PC-3 (cell line): ENCODE data around the gene KIFAP3. TPM values are rescaled to one million over a fixed set of nuclear protein-coding genes. Genes with fewer than 3 reads are reported as not detected.

ENCODE experiments used
- ATAC-seq: fragments of 200-7000 bp; cut with Tn5 transposase; 2 replicates; pipeline ENCODE4 v1.9.1; 2020; ENCODE audit warnings: mild to moderate bottlenecking, moderate library complexity
- BruUV-seq: library from RNA; stranded (reverse); fragments of 400-500 nt; replicated peaks from 2 replicates; lab custom pipeline; 2021; lab: Mats Ljungman, UMichigan
- CTCF ChIA-PET: fragments of 300-600 bp; sonication (Branson Sonifier 250); formaldehyde crosslinking; loops from one replicate; lab custom pipeline; 2022; ENCODE audit warnings: antibody characterized with exemption; lab: Charles Lee
- POLR2A ChIA-PET: fragments of 300-600 bp; sonication (Branson Sonifier 250); formaldehyde crosslinking; loops from one replicate; lab custom pipeline; 2022; ENCODE audit warnings: antibody characterized with exemption; ENCODE audit not compliant: unreplicated experiment; lab: Charles Lee
- DNase-seq: peaks from one replicate; pipeline ENCODE4 v3.0.0-alpha.2; 2015
- H2AFZ ChIP-seq: fragments of 300-600 bp; sonication (generic); 2 replicates; pipeline ENCODE4 v1.6.0; 2016; ENCODE audit warnings: antibody characterized with exemption, low read length
- H3F3A ChIP-seq: fragments of 300-600 bp; sonication (generic); one replicate; pipeline ENCODE4 v1.6.0; 2017; ENCODE audit warnings: antibody characterized with exemption, low read length, control low read depth, mild to moderate bottlenecking; ENCODE audit not compliant: unreplicated experiment
- H3K27ac ChIP-seq: fragments of 300-600 bp; sonication (generic); 2 replicates; pipeline ENCODE4 v1.5.1; 2016; ENCODE audit warnings: mild to moderate bottlenecking, low read length
- H3K27me3 ChIP-seq: fragments of 300-600 bp; sonication (generic); 2 replicates; pipeline ENCODE4 v1.6.1; 2016; ENCODE audit warnings: low read length, mixed read lengths
- H3K36me3 ChIP-seq: fragments of 300-600 bp; sonication (generic); 2 replicates; pipeline ENCODE4 v1.6.1; 2016; ENCODE audit warnings: low read depth, mixed run types, low read length, mixed read lengths
- H3K4me1 ChIP-seq: fragments of 300-600 bp; sonication (generic); 2 replicates; pipeline ENCODE4 v1.5.1; 2016; ENCODE audit warnings: low read length; ENCODE audit not compliant: insufficient read depth
- H3K4me2 ChIP-seq: fragments of 300-600 bp; sonication (generic); 2 replicates; pipeline ENCODE4 v1.6.0; 2016; ENCODE audit warnings: low read length
- H3K4me3 ChIP-seq: fragments of 300-600 bp; sonication (generic); 2 replicates; pipeline ENCODE4 v1.5.1; 2016; ENCODE audit warnings: mild to moderate bottlenecking, low read length, mixed read lengths
- H3K79me2 ChIP-seq: fragments of 300-600 bp; sonication (generic); 2 replicates; pipeline ENCODE4 v1.6.1; 2017; ENCODE audit warnings: low read length, mixed read lengths
- H3K9ac ChIP-seq: fragments of 300-600 bp; sonication (generic); 2 replicates; pipeline ENCODE4 v1.6.0; 2016; ENCODE audit warnings: mild to moderate bottlenecking, low read length
- H3K9me2 ChIP-seq: fragments of 300-600 bp; sonication (generic); replicated peaks from 2 replicates; pipeline ENCODE4 v1.6.1; 2016; ENCODE audit warnings: mixed run types, low read length, mixed read lengths
- H3K9me3 ChIP-seq: fragments of 300-600 bp; sonication (generic); 2 replicates; pipeline ENCODE4 v1.6.1; 2016; ENCODE audit warnings: low read length, mixed read lengths
- H4K20me1 ChIP-seq: fragments of 300-600 bp; sonication (generic); 2 replicates; pipeline ENCODE4 v1.6.1; 2016; ENCODE audit warnings: low read length, mixed read lengths
- EZH2 ChIP-seq: fragments of 300-600 bp; sonication (generic); IDR thresholded peaks from one replicate; pipeline ENCODE4 v1.6.1; 2017; ENCODE audit warnings: antibody characterized with exemption, mild to moderate bottlenecking, low read length; ENCODE audit not compliant: unreplicated experiment
- EZH2phosphoT487 ChIP-seq: fragments of 300-600 bp; sonication (generic); IDR thresholded peaks from 2 replicates; pipeline ENCODE4 v1.6.1; 2018; ENCODE audit warnings: mild to moderate bottlenecking, antibody characterized with exemption, low read length, borderline replicate concordance
- intact Hi-C: fragments of 100-400 bp; cut with micrococcal nuclease; formaldehyde crosslinking; loops from 2 replicates; pipeline ENCODE4 v1.9.0; 2023
- total RNA-seq: library from RNA; depleted of rRNA; stranded (reverse); fragments of >200 nt; gene quantifications from 2 replicates; pipeline ENCODE4 v1.2.3, GENCODE V29; 2014
- TF ChIP-seq, protein P1 (sequence below): fragments of 300-600 bp; sonication (generic); conservative IDR thresholded peaks from 2 replicates; pipeline ENCODE4 v1.5.1; 2017; ENCODE audit warnings: antibody characterized with exemption, low read depth, mild to moderate bottlenecking, low read length

Gene KIFAP3
- total RNA-seq, 1 experiment from 2014 or later, result 6.9 TPM

DNA sequence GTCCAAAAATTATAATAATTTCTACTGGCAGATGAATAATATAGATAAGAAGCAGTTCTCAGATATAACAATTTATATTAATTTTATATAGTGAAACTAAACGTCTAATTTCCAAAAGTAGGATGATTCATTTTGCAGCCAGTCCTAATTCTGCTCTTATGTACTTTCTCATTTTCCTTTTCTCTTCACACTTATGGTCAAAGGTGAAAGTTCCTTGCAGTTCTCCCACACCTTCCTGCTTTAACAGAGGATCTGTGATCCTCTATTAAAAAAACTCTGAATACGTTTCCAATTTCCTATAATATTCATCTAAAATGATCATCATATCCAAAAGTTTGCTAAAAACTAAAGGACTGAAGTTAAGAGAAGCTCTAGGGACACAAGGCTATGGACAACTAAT lies 78.5 kb downstream of the KIFAP3 start:
- Histone ChIP-seq H4K20me1 (no peaks in the 10 kb centered on the region), H3K9ac (no peak overlapping the region), H3K4me1 (peaks cover 18% of the 10 kb centered on the region), H3K27me3 (no peaks in the 10 kb centered on the region), H3K9me2 (no peaks in the 10 kb centered on the region), H3K4me3 (no peak overlapping the region), H3K27ac (no peak overlapping the region), H2AFZ (no peak overlapping the region), H3K79me2 (no peaks in the 10 kb centered on the region), H3K4me2 (no peak overlapping the region), H3K9me3 (no peaks in the 10 kb centered on the region), H3F3A (no peaks in the 10 kb centered on the region), H3K36me3 (no peaks in the 10 kb centered on the region)
- no peak for DNase-seq
- TF ChIP-seq, protein P1, sequence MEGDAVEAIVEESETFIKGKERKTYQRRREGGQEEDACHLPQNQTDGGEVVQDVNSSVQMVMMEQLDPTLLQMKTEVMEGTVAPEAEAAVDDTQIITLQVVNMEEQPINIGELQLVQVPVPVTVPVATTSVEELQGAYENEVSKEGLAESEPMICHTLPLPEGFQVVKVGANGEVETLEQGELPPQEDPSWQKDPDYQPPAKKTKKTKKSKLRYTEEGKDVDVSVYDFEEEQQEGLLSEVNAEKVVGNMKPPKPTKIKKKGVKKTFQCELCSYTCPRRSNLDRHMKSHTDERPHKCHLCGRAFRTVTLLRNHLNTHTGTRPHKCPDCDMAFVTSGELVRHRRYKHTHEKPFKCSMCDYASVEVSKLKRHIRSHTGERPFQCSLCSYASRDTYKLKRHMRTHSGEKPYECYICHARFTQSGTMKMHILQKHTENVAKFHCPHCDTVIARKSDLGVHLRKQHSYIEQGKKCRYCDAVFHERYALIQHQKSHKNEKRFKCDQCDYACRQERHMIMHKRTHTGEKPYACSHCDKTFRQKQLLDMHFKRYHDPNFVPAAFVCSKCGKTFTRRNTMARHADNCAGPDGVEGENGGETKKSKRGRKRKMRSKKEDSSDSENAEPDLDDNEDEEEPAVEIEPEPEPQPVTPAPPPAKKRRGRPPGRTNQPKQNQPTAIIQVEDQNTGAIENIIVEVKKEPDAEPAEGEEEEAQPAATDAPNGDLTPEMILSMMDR, result no peak
- no peak for TF ChIP-seq EZH2
- TF ChIP-seq EZH2phosphoT487, result no peak
- ChIA-PET POLR2A (no interaction called here), CTCF (no interaction called here)
- intact Hi-C loops, result no loop called here
- no TSS peak for BruUV-seq
- ATAC-seq, result no peak

DNA sequence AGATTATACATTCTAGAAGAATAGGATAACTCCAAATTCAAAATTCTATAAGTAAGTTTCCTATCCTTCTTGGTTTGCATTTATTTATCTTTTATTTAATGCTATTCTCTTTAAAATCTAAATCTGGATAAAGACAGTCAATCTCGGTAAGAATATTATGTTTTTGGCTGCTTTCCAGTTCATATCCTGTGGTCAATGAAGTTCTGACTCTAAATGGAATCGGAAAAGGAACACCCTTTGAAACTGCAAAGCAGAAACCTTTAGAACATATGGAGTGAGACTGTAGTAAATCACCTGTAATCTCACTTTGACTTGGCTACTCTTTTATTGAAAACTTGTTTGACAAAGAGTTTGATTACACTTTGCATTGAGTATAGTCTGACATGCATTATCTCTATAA lies 85.2 kb downstream of the KIFAP3 start:
- no TSS peak for BruUV-seq
- no peaks in the 10 kb centered on the region for H3K79me2 ChIP-seq
- no peaks in the 10 kb centered on the region for H4K20me1 ChIP-seq
- H3K4me1 ChIP-seq, result no peaks in the 10 kb centered on the region
- CTCF ChIA-PET, result no interaction called here
- no peak overlapping the region for H3K4me3 ChIP-seq
- intact Hi-C loops, result no loop called here
- H3K27ac ChIP-seq, result no peak overlapping the region
- no peaks in the 10 kb centered on the region for H3K9me3 ChIP-seq
- DNase-seq, result no peak
- no peaks in the 10 kb centered on the region for H3K27me3 ChIP-seq
- H3K36me3 ChIP-seq, result no peaks in the 10 kb centered on the region
- no peak overlapping the region for H2AFZ ChIP-seq
- H3K9me2 ChIP-seq, result no peaks in the 10 kb centered on the region
- TF ChIP-seq EZH2phosphoT487 (no peak), EZH2 (no peak)
- TF ChIP-seq, protein P1, result no peak
- H3F3A ChIP-seq, result no peaks in the 10 kb centered on the region
- H3K4me2 ChIP-seq, result no peak overlapping the region
- H3K9ac ChIP-seq, result no peak overlapping the region
- POLR2A ChIA-PET, result no interaction called here
- no peak for ATAC-seq

DNA sequence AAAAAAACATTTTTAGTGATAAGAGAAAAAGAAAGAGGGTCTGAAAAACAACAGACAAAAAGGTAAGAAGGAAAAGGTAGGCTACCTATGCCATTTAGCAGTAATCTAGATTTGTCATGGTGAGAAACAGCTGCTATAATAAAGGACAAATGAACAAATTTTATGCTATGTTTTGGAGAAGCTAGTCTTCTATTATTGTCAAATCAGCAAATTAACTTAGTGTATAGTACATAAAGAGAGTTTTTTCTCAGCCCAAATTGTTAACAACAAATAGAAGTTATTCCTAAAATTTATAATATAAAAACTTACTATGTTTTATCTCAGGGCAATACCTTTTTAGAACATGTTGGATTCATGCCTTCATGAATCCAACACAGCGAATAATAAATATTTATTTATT lies 88.7 kb downstream of the KIFAP3 start:
- Histone ChIP-seq H3K36me3 (no peaks in the 10 kb centered on the region), H3K27ac (no peak overlapping the region), H3K9ac (no peak overlapping the region), H3K9me2 (no peaks in the 10 kb centered on the region), H3K4me2 (no peak overlapping the region), H3K4me3 (no peak overlapping the region), H3K27me3 (no peaks in the 10 kb centered on the region), H3K79me2 (no peaks in the 10 kb centered on the region), H3K9me3 (no peaks in the 10 kb centered on the region), H3K4me1 (no peaks in the 10 kb centered on the region), H4K20me1 (no peaks in the 10 kb centered on the region), H3F3A (no peaks in the 10 kb centered on the region), H2AFZ (no peak overlapping the region)
- TF ChIP-seq EZH2 (no peak), EZH2phosphoT487 (no peak)
- TF ChIP-seq, protein P1, result no peak
- intact Hi-C loops, result no loop called here
- BruUV-seq, result no TSS peak
- no peak for DNase-seq
- POLR2A ChIA-PET, result no interaction called here
- no peak for ATAC-seq
- CTCF ChIA-PET, result no interaction called here
